NCI-H1694 (cell line): ENCODE results near the gene WDR5B.
"Not testable (repeated sequence)": the region's sequence is repeated elsewhere in the genome, so short reads cannot be mapped to it uniquely, and the experiment has no call there.

Experiments used
- DNase-seq: peaks from one replicate; lab custom pipeline; 2025; lab: John Stamatoyannopoulos, UW

Gene WDR5B

GRCh38 chr3:122365582-122366378 lies 50.1 kb downstream of the WDR5B start:
- DNase-seq: not testable (repeated sequence)

DNA sequence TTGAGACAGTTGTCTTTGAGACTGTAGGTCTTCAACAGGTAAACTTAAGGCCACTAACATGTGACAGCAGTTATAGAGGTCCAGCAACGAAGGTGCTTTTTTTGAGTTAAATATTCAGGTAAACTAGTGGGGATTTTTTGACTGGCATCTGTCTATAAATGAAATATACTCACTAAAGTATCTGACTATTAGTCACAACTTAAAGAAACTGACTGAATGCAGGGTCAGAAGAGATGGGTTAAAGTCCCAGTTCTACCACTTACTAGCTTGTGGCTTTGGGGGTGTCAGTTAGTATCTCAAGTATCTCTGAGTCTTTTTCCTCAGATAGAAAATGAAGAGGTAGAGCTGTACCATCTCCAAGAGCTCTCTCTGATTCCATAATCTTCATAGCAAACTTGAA lies 50.8 kb downstream of the WDR5B start:
- DNase-seq: no peak

DNA sequence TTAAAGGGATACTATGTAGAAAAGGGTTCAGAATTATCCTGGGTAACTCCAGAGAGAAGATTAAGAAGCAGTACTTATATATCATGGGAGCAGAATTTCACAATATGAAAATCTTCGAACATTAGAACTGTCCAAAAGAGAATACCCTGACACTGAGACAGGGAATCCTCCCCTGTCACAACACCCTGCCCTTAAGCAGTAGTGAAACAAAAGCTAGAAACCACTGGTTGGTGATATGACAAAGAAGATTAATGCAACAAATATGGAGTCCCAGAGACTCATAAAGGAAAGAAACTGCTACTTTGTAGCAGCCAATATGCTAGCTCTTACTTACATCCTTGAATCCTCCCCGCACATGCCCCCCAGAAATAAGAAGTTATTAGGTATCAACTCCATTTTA lies 51.4 kb downstream of the WDR5B start:
- no peak for DNase-seq
